AG09309 (cell line): ENCODE measurements around the gene PDZD8.
A peak's percentile ranks its signal among the peaks of the same experiment; 100 is the strongest.

ENCODE experiments used
- DNase-seq: peaks from one replicate; pipeline ENCODE4 v3.0.0-alpha.2; 2010; ENCODE audit warnings: low read depth
- H3K4me3 ChIP-seq: 2 replicates; pipeline ENCODE4 v1.5.1; 2011; ENCODE audit warnings: mild to moderate bottlenecking, low read depth, low read length, moderate library complexity; ENCODE audit not compliant: control insufficient read depth
- CTCF ChIP-seq: IDR thresholded peaks from 2 replicates; pipeline ENCODE4 v1.5.1; 2011; ENCODE audit warnings: mild to moderate bottlenecking, low read depth, low read length, inconsistent platforms; ENCODE audit not compliant: insufficient read depth, control insufficient read depth; ENCODE audit errors: missing control alignments

PDZD8 gene

GRCh38 chr10:117391436-117392205 lies 16.4 kb upstream of the PDZD8 start:
- H3K4me3 ChIP-seq = no peak overlapping the region
- DNase-seq = no peak
- no peak for TF ChIP-seq CTCF

GRCh38 chr10:117390420-117390819 lies 15.2 kb upstream of the PDZD8 start:
- no peak overlapping the region for H3K4me3 ChIP-seq
- TF ChIP-seq CTCF = no peak
- DNase-seq = no peak

- TF ChIP-seq CTCF = no peak
- H3K4me3 ChIP-seq = no peak overlapping the region
- no peak for DNase-seq
These were observed 11.6 kb upstream of the PDZD8 start for GRCh38 chr10:117386805-117387204.

GRCh38 chr10:117382861-117383260 lies 7.6 kb upstream of the PDZD8 start:
- H3K4me3 ChIP-seq = no peak overlapping the region
- no peak for DNase-seq
- no peak for TF ChIP-seq CTCF

- no peak for DNase-seq
These were observed 507 bp downstream of the PDZD8 start for GRCh38 chr10:117374506-117375359.

More at GRCh38 chr10:117374506-117375359, 507 bp downstream of the PDZD8 start:
- H3K4me3 ChIP-seq = peak overlapping the region; percentile 61
- no peak for TF ChIP-seq CTCF
